ENCODE data around the gene MTG1.
"Not testable (repeated sequence)": the region's sequence is repeated elsewhere in the genome, so short reads cannot be mapped to it uniquely, and the experiment has no call there.

Gene MTG1

GRCh38 chr10:133431888-133432613 is 38.1 kb downstream of the MTG1 start:
- not testable (repeated sequence) for DNase-seq

- DNase-seq: not testable (repeated sequence)
Measured at GRCh38 chr10:133432789-133433188, 38.8 kb downstream of the MTG1 start.

- no peak for DNase-seq
Measured at GRCh38 chr10:133438711-133439273, 44.8 kb downstream of the MTG1 start.

GRCh38 chr10:133439517-133440461 is 45.8 kb downstream of the MTG1 start:
- DNase-seq: no peak

- no peak for DNase-seq
Measured at GRCh38 chr10:133440633-133441285, 46.8 kb downstream of the MTG1 start.

GRCh38 chr10:133441356-133441755 is 47.4 kb downstream of the MTG1 start:
- DNase-seq: not testable (repeated sequence)

- no peak for DNase-seq
Measured at GRCh38 chr10:133441780-133442179, 47.8 kb downstream of the MTG1 start.

- no peak for DNase-seq
Measured at GRCh38 chr10:133442191-133442966, 48.4 kb downstream of the MTG1 start.

- no peak for DNase-seq
Measured at GRCh38 chr10:133442967-133443924, 49.3 kb downstream of the MTG1 start.

- no peak for DNase-seq
Measured at GRCh38 chr10:133444342-133445267, 50.6 kb downstream of the MTG1 start.

GRCh38 chr10:133445268-133445732 is 51.3 kb downstream of the MTG1 start:
- no peak for DNase-seq

- DNase-seq: no peak
Measured at GRCh38 chr10:133445751-133446708, 52.1 kb downstream of the MTG1 start.

GRCh38 chr10:133446979-133447378 is 53.0 kb downstream of the MTG1 start:
- DNase-seq: no peak

GRCh38 chr10:133448120-133448519 is 54.2 kb downstream of the MTG1 start:
- DNase-seq: no peak

- DNase-seq: no peak
Measured at GRCh38 chr10:133451346-133451745, 57.4 kb downstream of the MTG1 start.

- no peak for DNase-seq
Measured at GRCh38 chr10:133452453-133452852, 58.5 kb downstream of the MTG1 start.

GRCh38 chr10:133453516-133454203 is 59.7 kb downstream of the MTG1 start, which contains the start of gene SCART1:
Gene SCART1, plus strand, starts transcription at chr10:133453945. Its CDS starts 53 bp downstream, at chr10:133453998.
- DNase-seq: no peak
